OCI-LY3 (cell line): ENCODE results near the gene SNX33.

ENCODE experiments used
- CTCF ChIP-seq: fragments of 200-600, 300-600 bp; sonication (generic); IDR thresholded peaks from 2 replicates; pipeline ENCODE4 v1.5.1; 2014; ENCODE audit warnings: antibody characterized with exemption, low read length, low read depth
- EZH2phosphoT487 ChIP-seq: fragments of 200-600 bp; shearing (Covaris generic); IDR thresholded peaks from 2 replicates; pipeline ENCODE4 v1.6.1; 2018; ENCODE audit warnings: antibody characterized with exemption, mixed run types, low read depth

- TF ChIP-seq CTCF (no peak), EZH2phosphoT487 (no peak)
These were observed 49.1 kb downstream of the SNX33 start for GRCh38 chr15:75696854-75697259.
